Kidney (tissue), 14 donors: ENCODE measurements around the gene ARAP1. TPM values are rescaled to one million over a fixed set of nuclear protein-coding genes. Genes with fewer than 3 reads are reported as not detected.

Source experiments
- DNase-seq, 5 donors: peaks; one replicate each; pipeline ENCODE4 v3.0.0-alpha.2; 2013 to 2020
- FAIRE-seq: peaks from 2 replicates; lab custom pipeline; 2012; peaks lifted over from hg19 to GRCh38; lab: Jason Lieb, UNC
- H3K27ac ChIP-seq, 2 donors: one replicate each; pipeline ENCODE4 v1.7.0; 2013; ENCODE audit warnings: low read depth in 2 of 2, low read length in 2 of 2, inconsistent platforms in 1 of 2
- H3K27me3 ChIP-seq: one replicate; pipeline ENCODE4 v1.7.1; 2013; ENCODE audit warnings: low read length, inconsistent platforms; ENCODE audit not compliant: control insufficient read depth, insufficient read depth
- H3K36me3 ChIP-seq, 3 donors: one replicate each; pipeline versions ENCODE4 v1.7.0 to v1.7.1; 2013; ENCODE audit warnings: low read length in 3 of 3, control low read depth in 1 of 3, inconsistent platforms in 1 of 3; ENCODE audit not compliant: insufficient read depth in 3 of 3, control insufficient read depth in 2 of 3
- H3K4me1 ChIP-seq, 3 donors: one replicate each; pipeline versions ENCODE4 v1.7.0 to v1.7.1; 2013; ENCODE audit warnings: low read length in 3 of 3, inconsistent platforms in 1 of 3, low read depth in 1 of 3; ENCODE audit not compliant: control insufficient read depth in 2 of 3, insufficient read depth in 2 of 3
- H3K4me3 ChIP-seq, 3 donors: one replicate each; pipeline versions ENCODE4 v1.7.0 to v1.8.1; 2013; ENCODE audit warnings: low read length in 3 of 3, control low read depth in 1 of 3, inconsistent platforms in 1 of 3
- H3K9ac ChIP-seq, 3 donors: one replicate each; pipeline versions ENCODE4 v1.7.0 to v1.7.1; 2013; ENCODE audit warnings: low read length in 3 of 3, control low read depth in 1 of 3, inconsistent platforms in 1 of 3
- H3K9me3 ChIP-seq, 3 donors: one replicate each; pipeline versions ENCODE4 v1.7.0 to v1.7.1; 2013; ENCODE audit warnings: low read length in 3 of 3, control low read depth in 1 of 3, inconsistent platforms in 1 of 3; ENCODE audit not compliant: control insufficient read depth in 2 of 3, insufficient read depth in 1 of 3
- CTCF ChIP-seq: IDR thresholded peaks from 3 replicates; pipeline ENCODE4 v1.5.1; 2012; ENCODE audit warnings: mild to moderate bottlenecking, moderate library complexity, borderline replicate concordance; ENCODE audit not compliant: insufficient read depth; ENCODE audit errors: extremely low read depth
- intact Hi-C: fragments of 100-400 bp; cut with DNase I; formaldehyde crosslinking; loops from one replicate; pipeline ENCODE4 v1.11.1; 2022
- polyA plus RNA-seq: library from polyadenylated mRNA; stranded (reverse); fragments of 350-450 nt; fragmentation: Illumina TruSeq; extraction: RNeasy Lipid Tissue Mini Kit (QIAGEN cat#74804); gene quantifications from one replicate; pipeline ENCODE4 v1.2.3, GENCODE V29; 2014; ENCODE audit warnings: low read depth, low replicate concordance; ENCODE audit not compliant: insufficient read depth
- total RNA-seq: library from RNA; stranded (reverse); fragmentation: NEBNext Ultra II Directional; extraction: Animal tissue kit (Norgen Biotek cat#: 25700); gene quantifications from one replicate; pipeline ENCODE4 v1.2.1, GENCODE V29; 2021
- donor health status: control.
- donor health status: control.
- donor health status: control.
- donor health status: control.
- donor health status: control.
- donor health status: DM: yes; HTN: yes; CAD: no.
- donor health status: Normal renal cell carcinoma (clear cell type).

The ARAP1 gene
- total and polyA plus RNA-seq, 2 donors from 2014 or later: 58.2 to 80.8 TPM

DNA sequence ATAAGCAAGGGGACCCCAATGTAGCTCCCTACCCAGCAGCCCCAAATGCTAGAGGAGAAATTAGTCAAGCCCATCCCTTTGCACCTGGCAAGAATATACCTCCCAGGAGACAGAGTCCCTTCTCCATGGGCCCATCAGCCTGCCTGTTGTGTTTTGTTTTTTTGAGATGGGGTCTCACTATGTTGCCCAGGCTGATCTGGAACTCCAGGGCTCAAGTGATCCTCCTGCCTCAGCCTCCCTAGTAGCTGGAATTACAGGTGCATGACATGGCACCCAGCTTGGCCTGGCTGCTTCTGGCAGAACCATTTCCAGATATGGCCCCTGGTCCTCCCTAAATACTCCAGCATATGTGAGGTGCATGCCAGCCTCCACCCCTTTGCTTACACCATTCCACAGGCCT is 100.1 kb downstream of the ARAP1 start:
- FAIRE-seq (no peak), DNase-seq (no peak)
- no peaks in the 10 kb centered on the region for H3K36me3 ChIP-seq
- no peak for TF ChIP-seq CTCF
- H3K4me1 ChIP-seq: no peaks in the 10 kb centered on the region
- intact Hi-C loops: no loop called here
- H3K9ac ChIP-seq: no peak overlapping the region
- H3K4me3 ChIP-seq: no peak overlapping the region
- no peaks in the 10 kb centered on the region for H3K9me3 ChIP-seq
- H3K27me3 ChIP-seq: no peaks in the 10 kb centered on the region
- H3K27ac ChIP-seq: no peak overlapping the region

- Histone ChIP-seq H3K27ac (no peak overlapping the region), H3K4me1 (no peaks in the 10 kb centered on the region), H3K9ac (no peak overlapping the region), H3K36me3 (no peaks in the 10 kb centered on the region), H3K9me3 (no peaks in the 10 kb centered on the region), H3K27me3 (no peaks in the 10 kb centered on the region), H3K4me3 (no peak overlapping the region)
- intact Hi-C loops: no loop called here
- DNase-seq (no peak), FAIRE-seq (no peak)
- TF ChIP-seq CTCF: no peak
Observed at GRCh38 chr11:72649215-72649976, 102.8 kb downstream of the ARAP1 start.

DNA sequence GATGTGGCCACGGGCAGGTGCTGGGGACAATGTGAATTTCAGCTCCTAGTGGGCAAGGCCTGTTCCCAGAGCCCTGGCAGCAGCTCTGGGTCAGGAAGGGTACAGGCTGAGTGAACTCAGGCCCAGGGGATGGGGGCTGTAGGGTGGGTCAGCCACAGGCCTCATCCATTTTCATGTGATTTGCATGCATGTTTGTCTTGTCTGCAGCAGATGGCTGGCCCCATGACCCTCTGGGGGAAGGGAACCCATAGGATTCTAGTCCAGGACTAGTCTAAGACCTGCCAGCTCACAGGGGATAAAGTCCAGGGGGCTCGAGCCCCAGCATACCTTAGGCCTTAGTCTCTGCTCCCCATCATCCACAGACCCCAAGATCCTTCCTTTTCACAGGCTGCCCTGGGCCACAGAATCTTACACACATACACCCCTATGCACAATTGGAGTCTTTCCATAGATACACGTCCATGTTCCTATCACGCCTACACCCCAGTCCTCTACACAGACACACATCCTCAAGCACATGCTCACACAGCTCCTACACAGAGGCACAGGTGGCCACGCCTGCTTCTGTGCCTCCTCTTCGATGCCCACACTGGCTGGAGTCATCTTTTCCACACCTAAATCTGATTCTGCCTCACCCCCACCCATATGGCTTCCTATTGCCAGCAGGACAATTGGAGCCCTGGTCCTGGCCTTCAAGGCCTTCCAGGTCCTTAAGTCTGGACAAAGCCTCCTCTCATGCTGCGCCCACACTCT is 103.6 kb downstream of the ARAP1 start:
- H3K4me3 ChIP-seq: no peak overlapping the region
- no peak for FAIRE-seq
- no peaks in the 10 kb centered on the region for H3K9me3 ChIP-seq
- no peak overlapping the region for H3K27ac ChIP-seq
- no peaks in the 10 kb centered on the region for H3K36me3 ChIP-seq
- H3K4me1 ChIP-seq: no peaks in the 10 kb centered on the region
- no peak for DNase-seq
- TF ChIP-seq CTCF: no peak
- intact Hi-C loops: no loop called here
- H3K27me3 ChIP-seq: no peaks in the 10 kb centered on the region
- no peak overlapping the region for H3K9ac ChIP-seq
